HG03108 (cell line): ENCODE measurements around the gene AFDN.
"Not testable (repeated sequence)": the region's sequence is repeated elsewhere in the genome, so short reads cannot be mapped to it uniquely, and the experiment has no call there.

Source experiments
- ATAC-seq: cut with Tn5 transposase; IDR thresholded peaks from one replicate; pipeline ENCODE4 v1.9.1; 2021; ENCODE audit warnings: moderate library complexity; ENCODE audit not compliant: unreplicated experiment

AFDN gene

DNA sequence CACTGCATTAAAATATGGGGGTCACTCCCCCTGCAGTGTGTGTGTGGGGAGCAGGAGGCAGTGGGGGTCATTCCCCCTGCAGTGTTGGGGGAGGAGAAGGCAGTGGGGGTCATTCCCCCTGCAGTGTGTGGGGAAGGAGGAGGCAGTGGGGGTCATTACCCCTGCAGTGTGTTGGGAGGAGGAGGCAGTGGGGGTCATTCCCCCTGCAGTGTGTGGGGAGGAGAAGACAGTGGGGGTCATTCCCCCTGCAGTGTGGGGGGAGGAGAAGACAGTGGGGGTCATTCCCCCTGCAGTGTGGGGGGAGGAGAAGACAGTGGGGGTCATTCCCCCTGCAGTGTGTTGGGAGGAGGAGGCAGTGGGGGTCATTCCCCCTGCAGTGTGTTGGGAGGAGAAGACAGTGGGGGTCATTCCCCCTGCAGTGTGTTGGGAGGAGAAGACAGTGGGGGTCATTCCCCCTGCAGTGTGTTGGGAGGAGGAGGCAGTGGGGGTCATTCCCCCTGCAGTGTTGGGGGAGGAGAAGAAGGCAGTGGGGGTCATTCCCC lies 149.5 kb downstream of the AFDN start:
- not testable (repeated sequence) for ATAC-seq

DNA sequence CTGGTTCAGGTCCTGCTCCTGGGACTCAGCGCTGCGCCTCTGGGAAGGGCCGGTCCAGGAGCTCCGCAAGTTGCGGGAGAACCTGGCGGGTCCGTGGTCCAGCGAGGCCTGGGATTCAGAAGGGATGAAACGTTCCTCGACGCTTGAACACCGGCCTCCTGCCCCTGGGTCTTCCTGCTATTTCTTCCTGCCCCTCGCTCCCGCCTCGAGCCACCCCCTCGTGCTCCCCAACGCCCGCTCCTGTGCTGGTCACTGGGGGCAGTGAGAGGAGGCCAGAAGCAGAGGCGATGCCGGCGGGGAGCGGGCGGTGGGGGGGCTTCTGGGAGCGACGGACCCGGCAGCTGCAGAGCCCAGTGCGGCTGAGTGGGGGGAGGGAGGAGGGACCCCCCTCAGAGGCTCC lies 150.0 kb downstream of the AFDN start:
- ATAC-seq, result no peak

DNA sequence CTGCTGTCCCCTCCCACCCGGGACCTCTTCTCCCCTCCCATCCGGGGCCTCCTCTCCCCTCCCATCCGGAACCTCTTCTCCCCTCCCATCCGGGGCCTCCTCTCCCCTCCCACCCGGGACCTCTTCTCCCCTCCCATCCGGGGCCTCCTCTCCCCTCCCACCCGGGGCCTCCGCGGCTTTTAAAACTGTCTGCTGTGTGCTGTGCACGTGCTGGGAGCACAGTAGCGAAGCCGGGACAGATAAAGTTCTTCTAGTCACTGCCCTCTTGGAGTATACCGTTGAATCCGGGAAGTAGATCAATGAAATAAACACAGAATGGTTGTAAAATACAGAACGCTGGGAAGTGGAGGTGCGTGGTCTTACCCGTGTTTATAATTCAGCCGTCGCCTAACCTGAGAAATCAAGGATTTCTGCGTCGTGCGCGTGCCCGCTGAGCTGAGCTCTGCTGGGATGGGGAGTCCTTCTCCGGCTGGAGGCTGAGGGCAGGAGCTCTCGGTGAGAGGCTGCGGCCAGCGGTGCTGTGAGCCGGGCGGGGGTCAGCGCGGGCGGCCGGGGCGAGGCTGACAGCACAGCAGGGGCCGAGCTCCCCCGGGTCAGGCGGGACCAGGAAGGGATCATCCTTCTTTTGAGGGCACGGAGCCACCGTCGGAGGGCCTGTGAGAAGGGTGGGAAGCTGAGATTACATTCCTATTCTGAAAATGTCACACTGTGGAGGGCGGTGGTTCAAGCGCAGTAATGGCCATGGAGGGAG lies 151.2 kb downstream of the AFDN start:
- ATAC-seq, result no peak

DNA sequence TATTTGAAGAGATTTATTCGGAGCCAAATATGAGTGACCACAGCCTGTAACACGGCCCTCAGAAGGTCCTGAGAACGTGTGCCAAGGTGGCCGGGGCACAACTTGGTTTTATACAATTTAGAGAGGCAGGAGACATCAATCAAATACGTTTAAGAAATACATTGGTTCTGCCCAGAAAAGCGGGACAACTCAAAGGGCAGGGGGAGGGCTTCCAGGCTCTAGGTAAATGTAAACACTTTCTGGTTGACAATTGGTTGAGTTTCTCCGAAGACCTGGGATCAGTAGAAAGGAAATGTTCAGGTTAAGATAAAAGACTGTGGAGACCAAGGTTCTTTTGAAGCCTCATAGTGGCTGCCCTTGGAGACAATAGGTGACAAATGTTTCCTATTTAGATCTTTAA lies 151.9 kb downstream of the AFDN start:
- no peak for ATAC-seq

DNA sequence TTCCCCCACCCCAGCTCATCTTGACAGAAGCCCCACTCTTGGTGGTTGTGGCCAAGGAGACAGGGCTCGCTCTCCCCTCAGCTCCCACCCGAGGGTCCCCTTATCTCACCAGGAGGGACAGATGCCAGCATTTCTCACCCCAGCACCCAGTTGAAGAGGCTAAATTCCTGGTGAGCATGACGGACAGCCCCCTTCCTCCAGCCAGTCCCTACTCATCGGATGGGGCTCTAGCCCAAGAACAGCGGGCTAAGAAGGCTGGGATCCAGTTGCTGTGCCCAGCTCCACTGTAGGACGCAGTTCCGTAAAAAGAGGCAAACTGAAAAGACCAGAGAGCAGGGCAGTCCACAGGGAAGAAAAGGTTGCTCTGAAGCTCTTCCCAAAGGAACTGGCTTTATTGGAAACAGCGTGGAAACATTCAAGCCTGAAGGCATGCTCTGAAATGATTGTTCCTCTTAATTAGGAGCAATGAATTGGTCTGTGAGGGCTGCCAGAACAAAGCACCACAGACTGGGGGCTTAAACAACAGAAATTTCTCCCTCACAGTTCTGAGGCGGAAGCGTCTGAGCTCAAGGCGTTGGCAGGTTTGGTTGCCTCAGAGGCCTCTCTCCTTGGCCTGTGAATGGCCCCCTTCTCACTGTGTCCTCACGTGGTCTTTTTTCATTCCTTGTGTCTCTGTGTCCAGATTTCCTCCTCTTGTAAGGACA lies 152.9 kb downstream of the AFDN start:
- no peak for ATAC-seq

DNA sequence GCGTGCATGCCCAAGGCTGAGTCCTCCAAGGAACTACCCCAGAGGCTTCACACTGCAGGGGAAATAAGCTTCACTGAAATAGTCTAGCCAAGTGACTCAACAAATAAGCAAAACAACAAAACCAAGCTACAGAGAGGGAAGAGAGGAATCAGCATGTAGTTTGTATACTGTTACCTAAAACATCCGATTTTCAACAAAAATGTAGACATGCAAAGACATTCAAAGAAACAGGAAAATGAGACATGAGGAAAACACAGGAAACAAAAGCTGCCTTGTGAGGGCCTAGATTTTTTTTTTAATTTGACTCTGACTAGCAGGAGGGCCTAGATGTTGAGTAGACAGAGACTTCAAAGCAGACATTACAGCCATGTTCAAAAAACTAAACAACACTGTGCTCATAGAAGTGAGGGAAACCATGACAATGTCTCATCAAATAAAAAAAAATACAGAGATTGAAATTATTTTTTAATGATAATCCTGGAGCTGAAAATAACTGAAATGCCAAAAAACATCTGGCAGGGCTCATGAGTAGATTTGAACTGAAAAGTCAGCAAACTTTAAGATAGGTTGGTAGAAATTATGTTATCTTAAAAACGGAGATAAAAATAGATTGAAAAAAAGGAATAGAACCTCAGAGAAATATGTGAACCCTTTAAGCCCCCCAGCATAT lies 154.3 kb downstream of the AFDN start:
- no peak for ATAC-seq

DNA sequence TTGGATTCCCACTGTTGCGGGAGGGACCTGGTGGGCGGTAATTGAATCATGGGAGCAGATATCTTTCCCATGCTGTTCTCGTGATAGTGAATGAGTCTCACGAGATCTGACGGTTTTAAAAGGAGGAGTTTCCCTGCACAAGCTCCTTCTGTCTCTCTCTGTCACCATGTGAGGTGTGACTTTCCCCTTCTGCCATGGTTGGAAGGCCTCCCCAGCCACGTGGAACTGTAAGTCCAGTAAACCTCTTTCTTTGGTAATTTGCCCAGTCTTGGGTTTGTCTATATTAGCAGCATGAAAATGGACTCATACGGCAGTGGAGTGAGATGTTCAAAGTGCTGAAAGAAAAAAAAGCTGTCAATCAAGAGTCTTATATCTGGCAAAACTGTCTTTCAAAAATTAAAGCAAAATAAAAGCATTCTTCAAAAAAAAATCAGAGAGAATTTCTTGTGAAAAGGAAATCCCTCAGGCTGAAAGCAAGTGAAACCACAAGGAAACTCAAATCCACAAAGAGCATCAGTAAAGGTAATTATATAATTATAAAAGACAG lies 155.3 kb downstream of the AFDN start:
- ATAC-seq, result no peak

DNA sequence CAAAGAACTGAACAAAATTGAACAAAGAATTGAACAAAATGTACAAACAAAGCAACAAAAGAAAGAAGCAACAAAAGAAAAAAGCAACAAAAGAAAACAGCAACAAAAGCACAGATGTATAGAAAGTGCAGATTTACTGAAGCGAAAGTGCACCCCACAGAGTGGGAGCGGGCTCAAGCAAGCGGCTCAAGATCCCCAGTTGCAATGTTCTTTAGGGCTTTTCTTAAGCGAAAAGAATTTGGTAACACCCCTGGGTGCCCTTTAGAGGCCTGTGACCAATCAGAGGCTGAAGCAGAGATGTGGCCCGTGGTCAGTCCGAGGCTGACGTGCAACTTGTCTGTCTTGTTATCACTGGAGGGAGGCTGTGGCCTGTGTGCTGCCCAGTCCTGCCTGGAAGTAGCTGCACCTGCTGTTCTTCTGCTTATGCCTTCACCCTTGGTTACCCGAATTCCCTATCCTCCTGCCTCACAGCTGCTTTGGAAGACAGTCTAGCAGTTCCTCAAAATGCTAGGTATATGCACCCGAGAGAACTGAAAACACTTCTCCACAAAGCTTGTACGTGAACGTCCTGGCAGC lies 157.5 kb downstream of the AFDN start:
- no peak for ATAC-seq

DNA sequence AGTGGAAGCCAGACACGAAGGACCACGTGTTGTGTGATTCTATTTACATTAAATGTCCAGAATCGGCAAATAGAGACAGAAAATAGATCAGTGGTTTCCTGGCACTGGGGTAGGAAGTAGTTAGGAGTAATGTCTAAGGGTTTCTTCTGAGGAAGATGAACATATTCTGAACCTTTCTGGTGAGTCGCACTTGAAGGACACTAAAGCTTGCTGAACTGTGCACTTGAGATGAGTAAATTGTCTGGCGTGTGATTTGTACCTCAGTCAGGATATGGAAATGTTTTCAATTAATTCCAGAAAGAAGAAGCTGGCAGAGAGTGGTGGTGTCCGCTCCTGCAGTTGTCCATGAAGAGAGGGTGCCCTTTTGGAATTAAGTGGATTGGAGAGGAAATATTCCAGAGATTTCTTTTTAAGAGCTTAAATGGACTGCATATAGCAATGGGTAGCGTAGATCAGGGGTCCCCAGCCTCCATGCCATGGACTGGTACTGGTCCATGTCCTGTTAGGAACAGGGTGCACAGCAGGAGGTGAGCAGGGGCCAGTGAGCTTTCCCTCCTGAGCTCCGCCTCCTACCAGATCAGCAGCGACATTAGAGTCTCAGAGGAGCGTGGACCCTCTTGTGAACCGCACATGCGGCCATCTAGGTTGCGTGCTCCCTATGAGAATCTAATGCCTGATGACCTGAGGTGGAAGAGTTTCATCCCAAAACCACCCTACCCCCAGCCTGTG lies 158.3 kb downstream of the AFDN start:
- ATAC-seq, result no peak

DNA sequence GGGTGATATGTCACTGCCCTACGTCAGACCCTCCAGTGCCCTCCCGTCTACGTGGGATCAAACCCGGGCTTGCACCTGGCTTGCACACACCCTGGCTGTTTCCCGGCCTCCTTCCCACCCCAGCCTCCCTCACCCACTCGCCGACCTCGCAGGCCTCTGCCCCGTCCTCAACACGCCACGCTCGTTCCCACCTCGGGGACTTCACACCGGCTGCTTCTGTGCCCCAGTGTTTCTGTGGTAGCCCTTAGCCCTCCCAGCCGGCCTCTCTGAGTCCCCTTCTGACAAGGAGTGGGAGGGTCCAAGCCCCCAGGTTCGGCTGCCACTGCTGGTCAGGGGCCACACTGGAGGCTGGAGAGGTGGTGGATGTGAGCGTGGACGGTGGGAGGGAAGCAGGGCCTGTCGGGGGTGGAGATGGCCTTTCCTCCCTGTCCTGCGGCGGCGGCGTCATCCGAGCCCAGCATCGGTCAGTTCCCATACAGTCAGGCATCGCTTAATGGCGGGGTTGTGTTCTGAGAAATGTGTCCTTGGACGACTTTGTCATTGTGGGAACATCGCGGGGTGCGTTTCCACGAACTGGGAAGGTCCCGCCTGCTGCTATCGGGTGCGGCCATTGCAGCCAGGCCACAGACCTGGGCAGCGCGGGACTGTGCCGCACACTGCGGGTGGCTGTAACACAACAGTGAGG lies 159.3 kb downstream of the AFDN start:
- no peak for ATAC-seq

DNA sequence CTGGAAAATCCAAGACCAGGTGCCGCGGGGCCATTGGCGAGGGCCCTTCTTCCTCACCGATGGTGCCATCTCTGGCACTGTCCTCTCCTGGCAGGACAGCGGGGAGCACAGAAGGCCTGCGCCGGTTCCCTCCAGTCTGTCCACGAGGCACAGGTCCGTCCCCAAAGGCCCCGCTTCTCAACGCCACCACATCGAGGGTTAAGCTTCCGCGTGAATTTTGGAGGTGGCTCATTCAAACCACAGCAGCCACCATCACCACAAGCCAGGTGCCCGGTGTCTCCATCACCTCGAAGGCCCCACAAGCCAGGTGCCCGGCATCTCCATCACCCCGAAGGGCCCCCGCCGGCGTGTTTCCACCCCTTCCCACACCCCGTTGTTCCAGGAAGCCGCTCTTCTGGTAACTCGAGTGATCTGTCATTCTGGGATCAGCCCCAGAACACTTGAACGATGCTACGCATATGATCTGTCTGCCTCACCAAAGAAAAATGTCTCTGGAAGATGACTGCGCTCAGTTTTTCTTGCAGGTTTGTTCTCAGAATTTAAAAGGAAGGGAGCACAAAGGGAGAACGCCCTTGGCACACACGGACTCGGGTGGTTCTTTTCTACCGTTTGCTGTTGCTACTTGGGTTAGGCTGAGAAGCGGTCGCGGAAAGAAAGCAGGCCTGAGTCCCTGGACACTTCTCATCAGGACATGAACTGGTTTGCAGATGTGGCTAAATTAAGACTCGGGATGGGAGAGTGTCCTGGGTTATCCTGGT lies 160.9 kb downstream of the AFDN start:
- no peak for ATAC-seq

DNA sequence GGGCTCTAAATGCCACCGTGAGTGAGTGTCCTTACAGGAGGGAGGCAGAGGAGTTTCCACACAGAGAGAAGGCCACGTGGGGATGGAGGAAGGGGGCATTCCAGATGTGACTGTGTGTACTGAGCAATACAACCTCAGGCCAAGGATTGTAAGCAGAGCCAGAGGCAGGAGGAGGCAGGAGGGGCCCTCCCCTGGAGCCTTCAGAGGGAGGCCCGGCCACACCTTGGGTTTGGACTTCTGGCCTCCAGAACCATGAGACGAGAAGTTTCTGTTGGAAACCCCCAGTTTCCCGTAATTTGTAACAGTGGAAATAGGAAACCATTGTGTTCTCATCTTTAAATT lies 161.4 kb downstream of the AFDN start:
- ATAC-seq, result no peak

DNA sequence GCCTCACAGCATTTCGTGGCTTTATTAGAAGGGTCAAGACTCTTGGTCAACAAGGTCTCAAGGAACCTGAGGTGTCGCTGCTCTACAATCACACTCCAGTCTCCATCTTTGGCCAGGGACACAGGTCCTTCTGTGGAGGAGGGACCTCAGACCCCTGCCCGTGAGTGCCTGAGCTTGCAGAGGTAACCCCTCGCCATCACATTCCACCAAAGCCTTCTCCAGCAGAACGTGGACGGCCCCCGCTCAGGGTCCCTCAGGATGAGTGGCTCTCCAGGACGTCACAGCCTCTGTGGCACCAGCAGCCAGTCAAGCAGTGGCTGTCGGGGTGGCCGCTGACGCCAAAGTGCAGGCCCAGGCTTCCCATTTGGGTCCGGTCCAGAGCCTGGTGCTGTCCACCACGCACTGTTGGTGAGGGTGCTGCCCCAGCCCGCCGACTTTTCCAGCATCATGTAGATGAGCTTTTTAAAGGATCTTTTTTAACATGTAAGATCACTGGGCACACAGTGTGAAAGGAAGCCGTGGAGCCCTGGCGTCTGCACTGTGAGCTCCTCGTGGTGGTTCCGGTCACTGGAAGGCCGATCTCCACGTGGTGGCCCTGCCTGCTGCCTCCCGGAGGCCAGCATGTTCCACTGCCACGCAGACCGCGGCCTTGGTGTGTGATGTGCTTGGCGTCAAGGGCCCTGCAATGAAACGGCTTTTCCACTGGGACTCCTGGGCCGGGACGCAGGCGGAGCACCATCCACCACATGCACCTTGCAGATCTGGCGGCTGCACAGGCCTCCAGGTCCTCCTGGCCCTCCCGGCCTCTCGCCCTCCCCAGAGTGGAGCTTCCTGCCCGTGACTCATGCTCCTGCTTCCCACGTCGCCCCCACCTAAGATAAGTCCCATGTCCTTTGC lies 162.5 kb downstream of the AFDN start:
- ATAC-seq, result no peak

DNA sequence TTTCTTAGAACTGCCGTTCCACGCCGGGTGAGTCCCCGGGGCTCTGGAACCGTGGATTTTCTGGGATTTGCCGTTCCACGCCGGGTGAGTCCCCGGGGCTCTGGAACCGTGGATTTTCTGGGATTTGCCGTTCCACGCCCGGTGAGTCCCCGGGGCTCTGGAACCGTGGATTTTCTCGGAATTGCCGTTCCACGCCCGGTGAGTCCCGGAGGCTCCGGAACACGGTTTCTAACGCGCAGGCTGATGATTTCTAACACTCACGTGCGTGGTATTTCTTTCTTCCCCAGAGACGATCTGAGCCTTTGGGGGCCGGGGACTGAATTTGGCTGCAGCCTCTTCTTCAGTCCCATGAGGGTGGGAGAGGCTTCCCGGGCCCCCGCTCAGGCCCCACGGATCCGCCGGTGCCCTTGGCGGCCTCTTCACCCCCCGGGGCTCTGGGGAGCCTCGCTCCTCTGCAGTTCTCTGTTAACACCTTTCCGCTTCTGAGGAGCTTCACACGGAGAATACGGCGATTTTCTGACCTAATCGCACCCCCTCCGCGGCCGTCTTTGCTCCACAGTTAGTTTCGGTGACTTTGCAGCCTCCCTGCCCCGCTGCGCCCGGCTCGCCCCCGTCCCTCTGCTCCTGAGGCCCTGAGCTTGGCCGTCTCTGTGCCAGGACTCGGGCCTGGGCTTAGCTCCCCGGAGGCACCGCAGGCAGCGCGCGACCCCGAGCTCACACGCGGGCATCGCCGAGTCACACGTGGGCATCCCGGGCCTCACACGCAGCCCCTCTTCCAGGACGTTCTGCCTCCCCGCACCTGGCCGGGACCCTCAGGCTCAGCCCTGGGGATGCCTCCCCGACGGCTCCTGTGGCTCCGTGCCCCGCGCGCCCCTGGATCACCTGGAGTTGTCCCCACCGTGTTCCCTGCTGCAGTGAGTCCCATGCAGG lies 163.6 kb downstream of the AFDN start:
- no peak for ATAC-seq

DNA sequence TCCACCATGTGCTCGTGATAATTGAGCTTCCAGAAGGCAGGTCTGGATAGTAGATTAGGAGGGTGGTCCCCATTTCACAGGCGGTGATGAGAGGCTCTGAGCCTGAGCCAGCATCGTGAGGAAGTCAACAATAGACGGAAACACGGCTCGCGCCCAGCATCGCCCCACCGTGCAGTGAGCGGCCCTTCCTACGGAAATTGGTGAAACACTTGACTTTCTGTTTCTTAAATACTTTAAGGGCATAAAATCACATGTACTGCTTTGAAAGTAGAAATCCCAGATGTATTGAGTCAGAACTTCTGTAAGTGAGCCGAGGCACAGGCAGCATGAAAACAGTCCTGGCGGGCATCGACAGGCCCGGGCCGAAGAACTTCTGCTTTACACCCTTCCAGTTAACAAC lies 166.5 kb downstream of the AFDN start:
- no peak for ATAC-seq

DNA sequence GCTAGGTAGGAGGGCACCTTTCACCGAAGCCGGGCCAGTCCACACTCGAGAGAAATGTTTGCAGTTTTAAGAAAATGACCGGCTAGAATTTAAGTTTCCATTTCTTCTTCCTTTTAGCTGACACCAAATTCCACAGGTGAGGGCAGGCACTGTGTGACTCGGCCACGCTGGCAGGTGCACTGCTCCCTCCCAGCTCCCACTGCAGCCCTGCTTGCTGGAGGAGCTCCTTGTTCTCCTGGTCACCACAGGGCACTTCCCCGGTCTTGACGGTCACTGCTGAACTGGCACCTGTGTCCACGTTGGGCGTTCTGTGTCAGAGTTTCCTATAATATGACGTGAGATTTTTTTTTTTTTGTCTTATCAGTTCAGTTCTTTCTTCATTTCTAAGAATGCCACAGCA lies 167.1 kb downstream of the AFDN start:
- no peak for ATAC-seq

DNA sequence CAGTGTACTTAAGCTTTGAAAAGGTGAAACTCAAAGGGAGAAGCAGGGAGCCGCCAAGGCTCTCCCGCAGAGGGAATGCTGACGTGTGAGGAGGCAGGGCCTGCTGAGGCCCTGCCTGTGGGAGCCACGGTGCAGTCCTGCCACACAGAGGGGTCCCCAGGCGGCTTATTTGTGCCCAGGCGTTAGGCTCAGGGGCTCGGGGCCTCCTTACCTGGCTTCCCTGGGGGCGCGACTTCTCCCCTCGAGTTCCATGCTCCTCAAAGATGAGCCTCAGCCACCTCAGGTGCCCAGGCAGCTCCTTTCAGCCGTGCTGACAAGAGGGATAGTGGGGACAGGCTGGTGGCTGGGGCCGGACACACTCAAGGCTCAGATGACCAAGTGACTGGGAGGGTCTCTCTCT lies 168.6 kb downstream of the AFDN start:
- no peak for ATAC-seq
